DMS 273 treated with DMSO at 0.1 percent for 48 hours (cell line): ENCODE measurements around the gene RHOXF2.
A peak's percentile ranks its signal among the peaks of the same experiment; 100 is the strongest.
"Not testable (repeated sequence)": the region's sequence is repeated elsewhere in the genome, so short reads cannot be mapped to it uniquely, and the experiment has no call there.

Experiments
- DNase-seq: peaks from one replicate; lab custom pipeline; 2025; lab: John Stamatoyannopoulos, UW

RHOXF2 gene, protein sequence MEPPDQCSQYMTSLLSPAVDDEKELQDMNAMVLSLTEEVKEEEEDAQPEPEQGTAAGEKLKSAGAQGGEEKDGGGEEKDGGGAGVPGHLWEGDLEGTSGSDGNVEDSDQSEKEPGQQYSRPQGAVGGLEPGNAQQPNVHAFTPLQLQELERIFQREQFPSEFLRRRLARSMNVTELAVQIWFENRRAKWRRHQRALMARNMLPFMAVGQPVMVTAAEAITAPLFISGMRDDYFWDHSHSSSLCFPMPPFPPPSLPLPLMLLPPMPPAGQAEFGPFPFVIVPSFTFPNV

DNA sequence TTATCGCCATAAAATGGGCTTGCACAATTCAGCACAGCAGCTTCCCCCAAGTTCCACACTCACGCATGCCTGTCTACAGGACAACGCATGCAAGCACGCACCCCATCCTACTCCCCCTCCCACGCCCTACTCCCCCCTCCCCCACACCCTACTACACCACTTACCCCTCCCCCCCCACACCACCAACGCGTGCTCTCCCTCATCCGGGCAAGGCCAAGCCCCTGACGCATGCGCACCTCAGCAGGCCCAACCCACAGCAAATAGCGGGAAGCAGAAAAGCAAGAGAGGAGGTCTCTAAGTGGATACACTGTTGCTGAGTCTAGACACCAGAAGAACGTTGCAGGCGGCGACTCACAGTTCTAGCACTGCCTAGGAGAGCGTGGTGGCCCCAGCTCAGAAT, at the start of gene RHOXF2:
RHOXF2 (plus strand) TSS at position 301 of the 400 bp plus-strand sequence. CDS start 138 bp downstream, outside the sequence.
- not testable (repeated sequence) for DNase-seq

DNA sequence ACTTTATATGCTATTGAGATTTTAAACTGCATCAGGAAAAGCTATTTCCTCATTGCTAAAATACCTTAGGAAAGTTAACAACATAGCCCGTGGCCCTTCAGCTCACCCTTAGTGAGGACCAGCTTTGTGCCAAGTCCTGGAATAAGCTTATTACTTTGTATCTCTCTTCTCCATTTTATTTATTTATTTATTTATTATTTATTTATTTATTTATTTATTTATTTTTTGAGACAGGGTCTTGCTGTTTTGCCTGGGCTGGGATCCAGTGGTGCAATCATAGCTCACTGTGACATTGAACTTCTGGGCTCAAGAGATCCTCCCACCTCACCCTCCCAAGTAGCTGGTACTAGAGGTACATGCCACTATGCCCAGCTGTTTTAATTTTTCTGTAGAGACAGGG, 49.0 kb upstream of the RHOXF2 start:
- DNase-seq, result no peak

DNA sequence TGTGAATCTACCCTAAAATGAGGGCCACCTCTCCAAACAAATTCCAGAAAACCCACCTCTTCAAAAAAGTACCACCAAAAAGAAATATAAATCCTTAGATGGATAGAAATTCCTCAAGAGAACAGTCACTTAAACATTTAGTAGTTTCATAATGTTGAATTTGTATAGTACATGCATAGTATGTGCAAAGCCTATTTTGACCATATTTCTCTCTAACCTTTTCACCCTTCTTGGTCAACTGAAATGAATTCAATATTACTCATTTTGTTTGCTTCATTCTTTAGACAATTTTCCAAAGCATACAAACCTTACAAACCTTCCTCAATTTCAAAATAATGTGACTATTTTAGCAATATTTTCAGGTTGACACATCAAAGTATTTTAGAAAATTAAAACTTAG, 46.8 kb upstream of the RHOXF2 start:
- no peak for DNase-seq

DNA sequence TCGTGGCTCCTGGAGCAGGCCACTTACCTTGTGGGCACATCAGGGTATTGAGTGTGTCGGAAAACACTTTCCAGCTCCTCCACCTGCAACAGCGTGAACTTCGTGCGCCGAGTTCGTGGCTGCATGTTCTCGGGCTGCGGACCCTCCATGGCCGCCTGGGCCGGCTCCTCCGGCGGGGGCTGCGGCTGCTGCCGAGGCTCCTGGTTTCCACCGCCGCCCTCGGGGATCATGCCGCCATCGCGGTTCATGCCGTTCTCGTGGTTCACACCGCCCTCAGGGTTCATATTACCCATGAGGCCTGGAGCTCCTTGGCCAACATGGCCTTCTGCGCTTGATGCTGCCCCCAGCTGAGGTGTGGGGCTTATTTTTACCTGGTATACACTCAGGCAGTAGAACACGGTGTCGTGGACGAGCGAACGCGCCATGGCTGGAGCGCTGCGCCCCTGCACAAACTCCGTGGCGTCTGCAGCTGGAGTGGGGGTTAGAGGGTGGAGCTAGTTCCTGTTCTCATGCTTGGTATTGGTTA, 42.9 kb upstream of the RHOXF2 start, which contains the start of gene RHOXF1:
RHOXF1 (minus strand) TSS at position 476 of the 526 bp plus-strand sequence; CDS start at position 425, 51 bp downstream.
- DNase-seq, result no peak

DNA sequence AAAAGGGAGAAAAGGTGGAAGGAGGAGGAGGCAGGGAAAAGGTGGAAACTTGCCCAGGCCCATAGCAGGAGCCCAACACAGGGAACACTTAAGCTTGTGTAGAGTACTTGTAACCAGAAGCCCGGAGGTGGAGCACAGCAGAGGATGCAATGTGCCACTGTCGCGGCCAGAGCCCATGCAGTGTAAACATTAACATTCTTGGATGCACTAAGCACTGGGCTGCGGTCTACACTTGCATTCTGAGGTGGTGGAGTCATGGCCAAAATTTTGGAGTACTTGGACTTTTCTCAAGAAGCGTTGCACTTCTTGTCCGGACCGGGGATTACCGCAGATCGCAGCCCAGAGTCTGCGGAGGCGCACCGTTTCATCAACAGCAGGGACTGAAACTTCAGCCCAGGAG, 38.2 kb upstream of the RHOXF2 start:
- no peak for DNase-seq

DNA sequence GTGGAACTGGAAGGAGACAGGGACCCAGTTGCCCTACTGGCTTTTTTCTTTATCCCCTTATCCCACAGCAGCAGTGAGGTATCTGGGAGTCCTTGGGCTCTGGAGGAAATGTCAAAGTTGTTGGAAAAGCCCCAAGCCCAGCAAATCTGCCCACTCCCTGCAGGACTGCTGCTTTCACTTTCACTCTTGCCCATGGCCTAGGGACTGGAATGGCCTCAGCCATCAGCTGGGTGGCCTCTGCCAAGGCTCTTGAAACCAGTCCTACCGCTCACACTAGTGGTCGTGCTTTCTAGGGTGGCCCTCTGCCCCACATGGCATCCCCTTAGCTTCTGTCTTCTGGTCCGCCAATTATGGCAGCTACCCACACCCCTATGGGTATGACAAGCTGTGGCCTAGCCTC, 33.0 kb upstream of the RHOXF2 start:
- DNase-seq, result no peak

DNA sequence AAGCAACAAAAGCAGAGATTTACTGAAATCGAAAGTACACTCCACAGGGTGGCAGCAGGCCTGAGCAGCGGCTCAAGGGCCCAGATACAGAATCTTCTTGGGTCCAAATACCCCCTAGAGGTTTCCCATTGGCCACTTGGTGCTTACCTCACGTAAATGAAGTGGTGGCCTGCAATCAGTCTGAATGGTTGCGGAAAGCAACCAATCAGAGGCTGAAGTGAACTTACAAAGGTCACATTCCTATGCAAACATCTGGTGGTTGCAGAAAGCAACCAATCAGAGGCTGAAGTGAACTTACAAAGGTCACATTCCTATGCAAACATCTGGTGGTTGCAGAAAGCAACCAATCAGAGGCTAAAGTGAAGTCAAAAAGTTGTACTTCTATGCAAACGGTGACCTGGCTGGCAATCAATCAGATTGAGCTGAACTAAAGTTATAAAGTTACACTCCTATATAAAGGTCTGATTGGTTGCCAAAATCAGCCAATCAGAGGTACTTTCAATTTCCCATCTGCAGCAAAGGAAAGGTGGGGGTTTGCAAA, 30.0 kb upstream of the RHOXF2 start:
- not testable (repeated sequence) for DNase-seq

DNA sequence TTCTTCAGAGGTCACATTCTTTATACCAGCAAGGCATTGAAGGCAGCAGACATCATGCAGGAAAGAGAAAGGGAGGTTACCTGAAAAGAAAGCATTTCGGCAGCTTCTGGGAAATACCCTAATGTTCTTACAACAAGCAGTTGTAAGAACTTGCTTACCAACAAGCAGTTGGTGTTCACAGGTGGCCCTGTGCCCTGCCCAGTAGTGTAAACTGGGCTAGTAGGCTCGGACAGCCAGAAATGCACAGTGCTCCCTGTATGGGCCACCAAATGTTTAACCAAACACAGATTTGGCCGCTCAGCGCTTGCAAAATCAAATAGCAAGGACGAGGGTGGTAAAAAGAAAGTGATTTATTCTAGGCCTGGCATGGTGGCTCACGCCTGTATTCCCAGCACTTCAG, 22.3 kb upstream of the RHOXF2 start:
- DNase-seq, result no peak

DNA sequence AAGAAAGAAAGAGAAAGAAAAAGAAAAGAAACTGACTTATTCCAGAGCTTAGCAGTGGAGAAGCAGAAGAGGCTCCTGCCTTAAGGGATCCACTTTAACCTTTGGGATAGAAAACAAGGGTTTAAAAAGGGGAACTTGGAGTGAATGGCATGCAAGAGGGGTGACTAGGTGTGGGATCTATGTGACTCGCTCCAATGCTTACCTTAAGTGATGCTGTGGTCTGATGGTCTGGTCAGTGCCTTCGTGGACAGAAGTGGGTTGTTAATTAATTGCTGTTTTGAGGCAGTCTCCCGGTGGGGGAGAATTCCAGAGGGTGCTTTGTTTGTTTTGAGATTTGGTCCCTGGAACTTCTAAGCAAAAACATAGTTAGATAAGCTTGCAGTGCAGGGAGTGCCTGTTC, 21.6 kb upstream of the RHOXF2 start:
- no peak for DNase-seq

DNA sequence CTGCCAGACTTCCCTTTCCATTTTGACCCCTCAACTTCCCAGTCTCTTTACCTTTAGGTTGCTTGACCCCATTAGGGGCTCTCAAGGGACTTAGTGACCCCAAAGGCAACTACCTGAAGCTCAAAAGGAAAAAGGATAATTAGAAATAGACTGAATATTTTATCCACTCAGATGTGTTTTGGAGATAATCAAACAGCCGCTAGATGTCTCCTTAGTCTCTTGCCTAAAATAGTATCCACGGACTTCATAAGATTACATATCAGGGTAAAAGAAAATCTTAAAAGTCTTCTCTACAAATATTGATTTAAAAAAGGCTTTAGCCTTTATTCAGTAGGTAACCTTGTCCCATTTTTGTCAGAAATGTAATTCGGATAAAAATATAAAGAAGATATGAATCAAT, 21.0 kb upstream of the RHOXF2 start:
- no peak for DNase-seq

DNA sequence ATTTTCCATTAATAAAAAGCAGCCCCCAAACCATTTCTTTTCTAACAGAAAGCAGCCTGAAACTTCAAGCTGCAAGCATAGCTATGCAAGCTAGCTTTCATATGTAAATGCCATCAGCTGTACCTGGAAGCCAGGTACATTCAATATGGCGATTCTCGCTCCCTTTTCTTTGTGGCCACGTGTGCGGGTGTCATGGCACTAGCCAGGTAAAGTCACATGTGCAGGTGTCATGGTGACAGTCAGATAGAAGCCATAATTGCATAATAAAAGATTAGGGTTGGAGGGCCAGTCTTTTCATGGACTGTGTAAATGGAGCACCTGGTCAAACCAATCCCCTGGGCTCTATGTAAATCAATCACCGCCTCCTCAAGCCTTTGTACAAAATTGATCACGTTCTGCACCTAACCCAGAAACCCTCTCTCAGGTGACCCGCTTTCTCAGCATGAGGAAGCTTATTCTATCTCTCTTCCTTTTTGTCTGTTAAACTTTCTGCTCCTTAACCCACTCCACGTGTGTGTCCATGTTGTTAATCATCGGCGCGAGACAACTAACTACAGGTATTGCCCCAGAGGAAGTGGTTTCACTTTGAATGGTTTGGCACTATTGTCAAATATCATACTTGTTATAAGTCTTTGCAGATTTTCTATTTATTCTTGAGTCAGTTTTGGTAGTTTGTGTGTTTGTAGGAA, 18.0 kb upstream of the RHOXF2 start:
- DNase-seq, result no peak

DNA sequence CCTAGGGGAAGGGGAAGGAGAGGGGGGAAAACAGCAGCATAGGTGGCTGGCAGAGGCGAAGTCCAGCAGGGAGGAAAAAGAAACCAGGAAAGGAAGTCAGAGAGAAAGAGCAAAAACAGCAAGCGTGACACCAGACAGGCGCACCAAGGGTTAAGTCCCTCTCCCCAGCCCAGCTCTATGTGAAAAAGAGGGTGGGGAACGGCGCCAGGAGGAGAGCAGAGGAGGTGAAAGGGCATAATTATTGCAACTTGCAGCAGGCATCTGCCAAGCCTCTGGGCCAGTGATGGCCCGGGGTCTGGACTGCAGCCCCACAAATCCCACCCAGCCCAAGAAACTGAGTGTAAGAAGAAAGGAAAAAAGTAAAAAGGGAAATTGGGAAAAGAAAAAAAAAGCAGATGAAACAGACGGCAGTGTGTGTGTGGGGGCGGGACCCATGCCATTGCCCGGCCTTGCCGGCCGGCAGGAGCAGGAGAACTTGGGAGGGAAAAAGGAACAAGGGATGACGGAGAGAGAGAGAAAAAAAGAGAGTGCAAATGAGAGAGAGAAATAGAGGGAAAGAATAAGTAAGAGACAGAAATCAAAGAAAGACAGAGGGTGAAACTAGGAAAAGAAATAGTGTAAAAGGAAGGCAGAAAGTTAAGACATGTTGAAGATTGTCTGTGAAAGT, 14.1 kb upstream of the RHOXF2 start:
- peak; percentile 6 for DNase-seq

DNA sequence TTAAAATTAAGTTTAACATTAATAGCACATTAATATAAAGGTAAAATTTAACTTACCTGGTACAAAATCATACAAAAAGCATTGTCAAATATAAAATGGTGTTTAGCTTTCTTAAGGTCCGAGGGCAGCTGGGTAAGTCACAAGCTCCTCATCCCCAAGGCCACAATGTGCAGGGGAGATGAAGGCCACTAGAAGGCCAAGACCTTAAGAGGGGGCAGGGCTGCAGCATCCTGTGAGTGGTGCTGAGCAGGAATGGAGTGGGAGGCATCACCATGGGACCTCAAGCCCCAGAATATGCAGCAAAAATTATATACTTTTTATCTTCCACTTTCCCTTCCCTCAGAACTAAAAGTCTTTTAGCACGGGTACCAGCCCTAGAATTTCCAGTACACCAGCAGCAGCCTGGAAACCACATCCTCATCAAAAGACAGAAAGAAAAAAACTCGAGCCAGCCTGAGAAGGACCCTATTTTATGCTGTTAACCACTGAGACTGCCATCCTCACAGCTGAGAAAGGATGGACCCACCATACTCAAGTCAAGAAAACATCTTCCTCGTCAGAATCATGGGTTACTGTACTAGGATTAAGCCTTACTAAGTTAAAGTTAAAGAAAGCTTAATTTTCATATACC, 13.0 kb upstream of the RHOXF2 start:
- DNase-seq, result no peak

DNA sequence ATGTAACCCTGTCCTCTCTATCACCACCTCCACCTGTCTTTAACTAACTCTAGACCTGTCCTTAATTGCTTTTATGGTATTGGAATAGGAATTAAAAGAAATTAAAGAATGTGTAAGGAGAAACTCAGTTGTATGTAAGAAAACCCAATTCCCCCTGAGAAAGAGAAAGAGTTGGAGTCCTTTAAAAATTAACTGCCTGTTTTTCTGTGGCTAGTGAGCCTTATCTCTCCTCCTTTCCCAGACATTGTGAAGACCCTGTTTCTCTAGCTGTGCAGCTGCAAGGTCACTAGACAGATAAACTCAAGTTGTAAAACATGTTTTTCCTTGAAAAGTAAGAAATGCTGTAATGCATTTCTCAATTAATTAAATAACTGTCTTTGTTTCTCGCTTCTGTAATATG, 12.1 kb upstream of the RHOXF2 start:
- not testable (repeated sequence) for DNase-seq

DNA sequence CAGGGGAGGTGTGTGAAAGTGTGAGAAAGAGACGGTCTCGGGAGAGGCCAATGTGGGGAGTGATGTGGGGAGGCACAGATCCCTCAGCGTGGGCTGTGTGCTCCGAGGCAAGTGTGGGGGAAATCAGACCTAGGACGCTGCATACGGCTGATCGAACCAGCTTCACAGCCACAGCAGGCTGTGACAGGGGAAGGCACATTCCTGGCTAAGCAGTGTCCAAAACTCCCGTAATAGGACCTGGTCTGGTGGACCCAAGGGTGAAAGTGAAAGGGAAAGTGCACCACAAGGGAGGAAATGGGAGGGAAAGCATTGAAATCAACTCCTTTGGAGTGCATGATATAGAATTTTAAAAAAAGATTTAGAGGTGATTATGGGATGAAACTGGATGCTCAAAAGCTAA, 10.9 kb upstream of the RHOXF2 start:
- DNase-seq, result no peak

DNA sequence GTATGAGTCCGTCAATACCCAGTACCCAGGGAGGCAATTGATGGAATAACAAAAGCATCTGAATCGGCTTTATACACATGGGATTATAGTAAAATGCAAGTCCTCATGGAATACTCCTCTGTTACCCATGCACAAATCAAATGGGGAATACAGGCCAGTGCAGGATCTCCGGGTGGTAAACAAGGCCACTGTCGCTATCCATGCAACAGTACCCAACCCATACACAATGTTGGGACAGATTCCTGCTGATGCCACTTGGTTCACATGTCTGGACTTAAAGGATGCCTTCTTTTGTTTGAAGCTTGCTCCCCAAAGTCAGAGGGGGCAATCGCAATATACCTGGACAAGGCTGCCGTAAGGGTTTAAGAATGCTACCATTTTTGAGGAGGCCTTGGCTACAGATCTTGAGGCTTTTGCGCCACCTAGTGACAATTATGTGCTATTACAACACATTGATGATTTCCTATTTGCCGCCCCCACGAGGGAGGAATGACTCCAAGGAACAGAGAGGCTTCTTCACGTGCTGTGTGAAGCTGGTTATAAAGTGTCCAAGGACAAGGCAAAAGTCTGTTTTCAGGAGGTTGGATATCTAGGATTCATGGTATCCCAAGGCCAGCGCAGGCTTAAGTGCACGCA, 8.2 kb upstream of the RHOXF2 start:
- DNase-seq, result not testable (repeated sequence)

DNA sequence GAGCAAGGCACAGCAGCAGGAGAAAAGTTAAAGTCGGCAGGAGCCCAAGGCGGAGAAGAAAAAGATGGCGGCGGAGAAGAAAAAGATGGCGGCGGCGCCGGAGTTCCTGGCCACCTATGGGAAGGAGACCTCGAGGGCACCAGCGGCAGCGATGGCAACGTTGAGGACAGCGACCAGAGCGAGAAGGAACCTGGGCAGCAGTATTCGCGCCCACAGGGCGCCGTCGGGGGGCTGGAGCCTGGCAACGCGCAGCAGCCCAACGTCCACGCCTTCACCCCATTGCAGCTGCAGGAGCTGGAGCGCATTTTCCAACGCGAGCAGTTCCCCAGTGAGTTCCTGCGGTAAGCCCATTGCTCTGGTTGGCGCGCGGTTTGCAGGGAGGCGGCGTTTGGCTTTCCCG, 673 bp downstream of the RHOXF2 start:
- DNase-seq, result not testable (repeated sequence)

DNA sequence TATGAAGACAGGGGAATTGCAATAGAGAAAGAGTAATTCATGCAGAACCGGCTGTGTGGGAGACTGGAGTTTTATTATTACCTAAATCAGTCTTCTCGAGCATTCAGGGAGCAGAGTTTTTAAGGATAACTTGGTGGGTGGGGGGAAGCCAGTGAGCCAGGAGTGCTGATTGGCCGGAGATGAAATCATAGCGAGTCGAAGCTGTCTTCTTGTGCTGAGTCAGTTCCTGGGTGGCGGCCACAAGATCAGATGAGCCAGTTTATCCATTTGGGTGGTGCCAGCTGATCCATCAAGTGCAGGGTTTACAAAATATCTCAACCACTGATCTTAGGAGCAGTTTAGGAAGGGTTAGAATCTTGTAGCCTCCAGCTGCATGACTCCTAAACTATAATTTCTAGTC, 34.8 kb downstream of the RHOXF2 start:
- not testable (repeated sequence) for DNase-seq

DNA sequence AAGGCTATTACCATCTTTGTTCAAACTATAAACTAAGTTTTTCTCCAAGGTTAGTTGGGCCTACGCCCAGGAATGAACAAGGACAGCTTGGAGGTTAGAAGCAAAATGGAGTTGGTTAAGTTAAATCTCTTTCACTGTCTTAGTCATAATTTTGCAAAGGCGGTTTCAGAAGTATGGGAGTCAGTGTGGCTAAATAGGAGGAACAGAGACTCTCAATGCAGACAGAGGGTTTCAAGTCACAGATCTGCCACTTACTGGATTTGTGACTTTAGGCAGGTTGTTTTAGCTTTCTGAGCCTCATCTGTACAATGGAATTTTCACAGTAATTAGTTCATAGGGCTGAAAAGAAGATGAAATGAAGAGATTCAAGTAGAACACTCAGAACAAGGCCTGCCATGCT, 35.3 kb downstream of the RHOXF2 start:
- DNase-seq, result not testable (repeated sequence)

DNA sequence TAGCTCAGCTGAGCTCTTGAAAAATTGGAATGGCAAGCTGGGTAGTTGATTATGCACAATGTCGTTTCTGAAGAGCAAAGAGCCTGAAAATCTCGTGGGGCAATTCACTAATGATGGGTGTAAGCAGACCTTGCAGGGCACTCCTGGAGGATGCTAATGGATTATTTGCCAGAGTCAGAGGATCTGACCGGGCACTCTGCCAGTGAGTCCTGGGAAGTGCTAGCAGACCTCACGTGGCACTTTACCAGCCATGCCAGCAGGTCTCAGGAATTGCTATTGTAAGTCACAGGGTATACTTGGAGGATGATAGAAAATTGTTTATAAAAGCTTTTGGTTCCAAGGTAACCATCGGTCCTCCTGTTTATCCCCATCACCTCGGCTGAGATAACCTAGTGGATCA, 37.4 kb downstream of the RHOXF2 start:
- DNase-seq, result not testable (repeated sequence)

DNA sequence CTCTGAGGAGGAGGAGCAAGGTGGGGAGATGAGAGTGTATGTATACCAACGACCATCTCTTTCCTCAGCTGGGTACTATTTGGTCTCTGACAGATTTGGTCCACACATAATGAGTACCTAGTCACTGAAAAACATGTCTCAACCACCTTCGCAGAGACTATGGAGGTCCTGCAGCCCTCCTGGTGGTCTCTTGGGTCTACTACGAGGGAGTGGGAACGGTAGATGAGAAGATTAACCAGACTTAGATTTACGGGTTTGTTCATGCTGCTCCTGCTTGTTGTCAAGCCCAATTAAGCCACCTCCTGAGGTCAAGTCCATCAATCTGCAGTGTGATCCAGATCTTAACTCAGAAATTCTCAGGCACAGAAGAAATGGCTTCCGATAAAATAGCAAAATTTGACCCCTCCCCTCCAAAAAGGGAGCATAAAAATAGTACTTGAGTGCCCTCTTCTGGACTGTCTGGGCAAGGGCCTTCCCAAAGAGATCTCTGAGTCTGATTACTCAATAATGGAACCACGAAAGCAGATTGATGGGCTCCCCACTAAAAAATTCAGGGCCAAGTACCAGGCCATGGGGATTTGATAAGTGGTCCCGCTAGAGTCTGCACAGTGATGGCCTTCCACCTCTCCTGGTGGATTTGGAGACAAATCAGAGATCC, 38.3 kb downstream of the RHOXF2 start:
- DNase-seq, result not testable (repeated sequence)
